ENCODE data around the gene ITGA11. TPM values are rescaled to one million over a fixed set of nuclear protein-coding genes. Genes with fewer than 3 reads are reported as not detected.

ITGA11 gene
- total RNA-seq, 1 donor from 2014 or later: 7.1 TPM

DNA sequence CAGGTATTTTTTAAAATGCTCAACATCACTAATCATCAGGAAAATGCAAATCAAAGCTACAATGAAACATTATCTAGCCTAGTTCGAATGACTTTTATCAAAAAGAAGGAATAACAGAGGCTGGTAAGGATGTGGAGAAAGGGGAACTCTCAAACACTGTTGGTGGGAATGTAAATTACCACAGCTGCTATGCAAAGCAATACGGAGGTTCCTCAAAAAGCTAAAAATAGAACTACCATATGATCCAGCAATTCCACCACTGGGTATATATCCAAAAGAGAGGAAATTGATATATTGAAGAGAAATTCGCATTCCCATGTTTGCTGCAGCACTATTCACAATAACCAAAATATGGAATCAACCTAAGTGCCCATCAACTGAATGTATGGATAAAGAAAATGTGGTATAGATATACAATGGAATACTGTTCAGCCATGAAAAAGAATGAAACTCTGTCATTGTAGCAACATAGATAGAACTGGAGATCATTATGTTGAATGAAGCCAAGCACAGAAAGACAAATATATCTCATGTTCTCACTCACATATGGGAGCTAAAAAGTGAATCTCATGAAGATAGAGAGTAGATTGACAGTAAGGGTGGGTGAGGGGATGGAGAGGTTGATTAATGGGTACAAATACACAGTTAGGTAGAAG, 182.8 kb downstream of the ITGA11 start:
- no peak overlapping the region for H3K27ac ChIP-seq
- H3K4me1 ChIP-seq: no peaks in the 10 kb centered on the region
- peak; percentile 79 for ATAC-seq
- TF ChIP-seq, protein P1, sequence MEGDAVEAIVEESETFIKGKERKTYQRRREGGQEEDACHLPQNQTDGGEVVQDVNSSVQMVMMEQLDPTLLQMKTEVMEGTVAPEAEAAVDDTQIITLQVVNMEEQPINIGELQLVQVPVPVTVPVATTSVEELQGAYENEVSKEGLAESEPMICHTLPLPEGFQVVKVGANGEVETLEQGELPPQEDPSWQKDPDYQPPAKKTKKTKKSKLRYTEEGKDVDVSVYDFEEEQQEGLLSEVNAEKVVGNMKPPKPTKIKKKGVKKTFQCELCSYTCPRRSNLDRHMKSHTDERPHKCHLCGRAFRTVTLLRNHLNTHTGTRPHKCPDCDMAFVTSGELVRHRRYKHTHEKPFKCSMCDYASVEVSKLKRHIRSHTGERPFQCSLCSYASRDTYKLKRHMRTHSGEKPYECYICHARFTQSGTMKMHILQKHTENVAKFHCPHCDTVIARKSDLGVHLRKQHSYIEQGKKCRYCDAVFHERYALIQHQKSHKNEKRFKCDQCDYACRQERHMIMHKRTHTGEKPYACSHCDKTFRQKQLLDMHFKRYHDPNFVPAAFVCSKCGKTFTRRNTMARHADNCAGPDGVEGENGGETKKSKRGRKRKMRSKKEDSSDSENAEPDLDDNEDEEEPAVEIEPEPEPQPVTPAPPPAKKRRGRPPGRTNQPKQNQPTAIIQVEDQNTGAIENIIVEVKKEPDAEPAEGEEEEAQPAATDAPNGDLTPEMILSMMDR (IDR thresholded peaks at IDR 0.05): no peak
- no peaks in the 10 kb centered on the region for H3K9me3 ChIP-seq
- DNase-seq: no peak
- intact Hi-C loops (cut with DNase I): no loop called here
- no peak overlapping the region for H3K4me3 ChIP-seq
- H3K27me3 ChIP-seq: no peaks in the 10 kb centered on the region
- no peaks in the 10 kb centered on the region for H3K36me3 ChIP-seq

Other genes with a start within 250 kb of the ITGA11 start
- 4.5 TPM for gene CALML4, start 226.8 kb downstream of the ITGA11 start, total RNA-seq
- 31.5 TPM for gene CLN6, start 202.4 kb downstream of the ITGA11 start, total RNA-seq
- 42.3 TPM for gene FEM1B, start 154.4 kb downstream of the ITGA11 start, total RNA-seq
- 3.6 TPM for gene CORO2B, start 146.8 kb upstream of the ITGA11 start, total RNA-seq